Thoracic aorta (tissue), 2 donors: Measurements from ENCODE around the gene SCRN1. TPM values are rescaled to one million over a fixed set of nuclear protein-coding genes. Genes with fewer than 3 reads are reported as not detected.

Source experiments
- ATAC-seq: fragments of 150-250 bp; one replicate; pipeline ENCODE4 v1.8.0; 2017; ENCODE audit warnings: low read depth; ENCODE audit not compliant: insufficient number of reproducible peaks, low FRiP score
- DNase-seq: peaks from one replicate; pipeline ENCODE4 v3.0.0-alpha.2; 2020; ENCODE audit warnings: low spot score
- H3K27ac ChIP-seq, 2 donors: fragments of 200-600 bp; sonication (generic); 1 replicate in 1 of 2; 2 replicates in 1 of 2; pipeline ENCODE4 v1.5.1; 2016; ENCODE audit warnings: mild to moderate bottlenecking in 2 of 2, moderate library complexity in 2 of 2
- H3K27me3 ChIP-seq: fragments of 200-600 bp; sonication (generic); replicated peaks from 2 replicates; pipeline ENCODE4 v1.6.0; 2016; ENCODE audit warnings: mild to moderate bottlenecking; ENCODE audit not compliant: insufficient read depth
- H3K36me3 ChIP-seq: fragments of 200-600 bp; sonication (generic); one replicate; pipeline ENCODE4 v1.5.1; 2016
- H3K4me1 ChIP-seq, 2 donors: fragments of 200-600 bp; sonication (generic); 1 replicate in 1 of 2; 2 replicates in 1 of 2; pipeline versions ENCODE4 v1.5.1 to v1.6.0; 2016; ENCODE audit warnings: low read depth in 2 of 2, mild to moderate bottlenecking in 1 of 2; ENCODE audit not compliant: control insufficient read depth in 1 of 2
- H3K4me3 ChIP-seq: fragments of 200-600 bp; sonication (generic); 2 replicates; pipeline ENCODE4 v1.5.1; 2016; ENCODE audit warnings: mild to moderate bottlenecking
- H3K9me3 ChIP-seq: fragments of 200-600 bp; sonication (generic); 2 replicates; pipeline ENCODE4 v1.5.1; 2016
- CTCF ChIP-seq: fragments of 200-600 bp; sonication (generic); IDR thresholded peaks from one replicate; pipeline ENCODE4 v1.5.1; 2019; ENCODE audit warnings: antibody characterized with exemption
- total RNA-seq, 2 donors: library from RNA; depleted of rRNA; stranded (reverse); fragments of >200 nt; gene quantifications; one replicate each; pipeline versions ENCODE4 v1.1.0 to v1.2.3, GENCODE V29; 2016

Gene SCRN1
- total RNA-seq, 2 donors from 2014 or later, result 58.1 to 75.3 TPM

DNA sequence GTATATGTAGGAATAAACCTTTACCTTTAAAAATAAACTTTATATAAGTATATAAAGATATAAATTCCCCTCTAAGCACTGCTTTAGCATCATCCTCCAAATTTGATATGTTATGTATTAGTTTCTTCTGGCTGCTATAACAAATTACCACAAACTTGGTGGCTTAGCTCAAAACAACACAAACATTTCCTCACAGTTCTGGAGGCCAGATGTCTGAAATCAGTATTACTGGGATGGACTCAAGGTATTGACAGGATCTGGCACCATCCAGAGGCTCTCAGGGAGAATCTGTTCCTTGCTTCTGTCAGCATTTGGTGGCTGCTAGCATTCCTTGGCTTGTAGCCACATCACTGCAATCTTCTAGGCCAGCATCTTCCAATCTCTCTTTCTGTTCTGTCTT, 6.7 kb upstream of the SCRN1 start:
- DNase-seq, result no peak
- Histone ChIP-seq H3K27me3 (no peaks in the 10 kb centered on the region), H3K36me3 (no peaks in the 10 kb centered on the region), H3K9me3 (peaks cover 11% of the 10 kb centered on the region), H3K4me3 (no peak overlapping the region), H3K27ac (no peak overlapping the region), H3K4me1 (peaks cover 7 to 19% of the 10 kb centered on the region in 2 donors)
- no peak for ATAC-seq
- no peak for TF ChIP-seq CTCF

DNA sequence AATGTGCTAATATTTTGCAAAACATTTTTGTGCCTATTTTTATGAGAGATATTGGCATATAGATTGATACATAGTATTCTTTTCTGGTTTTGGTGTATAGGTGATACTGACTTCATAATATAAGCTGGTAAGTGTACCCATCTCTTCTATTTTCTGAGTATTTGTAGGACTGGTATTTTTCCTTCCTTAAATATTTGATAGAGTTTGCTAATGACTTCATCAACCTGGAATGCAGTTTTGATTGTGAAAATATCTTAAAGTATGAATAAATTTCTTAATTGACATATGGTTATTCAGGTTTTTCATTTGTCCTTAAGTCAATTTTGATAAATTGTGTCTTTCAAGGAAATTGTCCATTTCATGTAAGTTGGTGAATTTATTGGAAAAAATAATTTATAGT, 6.1 kb upstream of the SCRN1 start:
- Histone ChIP-seq H3K36me3 (no peaks in the 10 kb centered on the region), H3K27ac (no peak overlapping the region), H3K27me3 (no peaks in the 10 kb centered on the region), H3K4me1 (peaks cover 2 to 12% of the 10 kb centered on the region in 2 donors), H3K4me3 (no peak overlapping the region), H3K9me3 (peaks cover 11% of the 10 kb centered on the region)
- DNase-seq (no peak), ATAC-seq (no peak)
- TF ChIP-seq CTCF, result no peak

GRCh38 chr7:29993140-29993539, 3.5 kb upstream of the SCRN1 start:
- Histone ChIP-seq H3K27me3 (no peaks in the 10 kb centered on the region), H3K4me1 (peaks cover 0 to 5% of the 10 kb centered on the region in 2 donors), H3K4me3 (no peak overlapping the region), H3K36me3 (no peaks in the 10 kb centered on the region), H3K27ac (no peak overlapping the region), H3K9me3 (peaks cover 11% of the 10 kb centered on the region)
- ATAC-seq (no peak), DNase-seq (no peak)
- no peak for TF ChIP-seq CTCF

- ATAC-seq (no peak), DNase-seq (no peak)
- no peaks in the 10 kb centered on the region for H3K36me3 ChIP-seq
- H3K27me3 ChIP-seq, result no peaks in the 10 kb centered on the region
- TF ChIP-seq CTCF, result no peak
- H3K27ac ChIP-seq, result no peak overlapping the region
- peaks cover 5 to 17% of the 10 kb centered on the region in 2 donors for H3K4me1 ChIP-seq
- H3K4me3 ChIP-seq, result no peak overlapping the region
- peaks cover 11% of the 10 kb centered on the region for H3K9me3 ChIP-seq
Observed at GRCh38 chr7:29991937-29992336, 2.3 kb upstream of the SCRN1 start.

- no peak for ATAC-seq
- H3K27ac ChIP-seq, result no peak overlapping the region
- peaks cover 6 to 20% of the 10 kb centered on the region in 2 donors for H3K4me1 ChIP-seq
- H3K27me3 ChIP-seq, result no peaks in the 10 kb centered on the region
- DNase-seq, result no peak
- no peak for TF ChIP-seq CTCF
- no peaks in the 10 kb centered on the region for H3K36me3 ChIP-seq
- H3K4me3 ChIP-seq, result no peak overlapping the region
- H3K9me3 ChIP-seq, result peaks cover 8% of the 10 kb centered on the region
Observed at GRCh38 chr7:29990931-29991330, 1.3 kb upstream of the SCRN1 start.
